ENCODE data around the gene RETREG3.

DNA sequence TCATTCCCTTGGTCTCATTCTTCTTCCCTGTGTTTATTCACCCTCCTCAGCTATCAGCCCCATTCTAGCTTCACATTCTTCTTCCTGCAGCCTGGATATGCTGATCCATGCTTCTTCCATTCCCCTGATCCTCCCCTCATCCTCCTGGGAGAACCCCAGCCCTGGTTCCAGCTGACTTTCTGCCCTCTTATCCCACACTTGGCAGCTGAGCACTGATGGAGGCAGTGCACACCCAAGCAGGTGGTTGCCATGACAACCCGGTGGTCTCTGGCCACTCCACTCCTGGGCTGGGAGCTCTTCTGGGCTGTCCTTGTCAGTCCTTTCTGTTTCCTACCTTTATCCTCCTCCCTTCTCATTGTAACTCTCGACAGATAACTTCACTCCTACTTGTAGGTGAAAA, 33.2 kb upstream of the RETREG3 start:
- TF ChIP-seq EZH2phosphoT487 (conservative IDR thresholded peaks at IDR 0.05; ENCODE audit: low read length) = no peak
- TF ChIP-seq, protein P1, sequence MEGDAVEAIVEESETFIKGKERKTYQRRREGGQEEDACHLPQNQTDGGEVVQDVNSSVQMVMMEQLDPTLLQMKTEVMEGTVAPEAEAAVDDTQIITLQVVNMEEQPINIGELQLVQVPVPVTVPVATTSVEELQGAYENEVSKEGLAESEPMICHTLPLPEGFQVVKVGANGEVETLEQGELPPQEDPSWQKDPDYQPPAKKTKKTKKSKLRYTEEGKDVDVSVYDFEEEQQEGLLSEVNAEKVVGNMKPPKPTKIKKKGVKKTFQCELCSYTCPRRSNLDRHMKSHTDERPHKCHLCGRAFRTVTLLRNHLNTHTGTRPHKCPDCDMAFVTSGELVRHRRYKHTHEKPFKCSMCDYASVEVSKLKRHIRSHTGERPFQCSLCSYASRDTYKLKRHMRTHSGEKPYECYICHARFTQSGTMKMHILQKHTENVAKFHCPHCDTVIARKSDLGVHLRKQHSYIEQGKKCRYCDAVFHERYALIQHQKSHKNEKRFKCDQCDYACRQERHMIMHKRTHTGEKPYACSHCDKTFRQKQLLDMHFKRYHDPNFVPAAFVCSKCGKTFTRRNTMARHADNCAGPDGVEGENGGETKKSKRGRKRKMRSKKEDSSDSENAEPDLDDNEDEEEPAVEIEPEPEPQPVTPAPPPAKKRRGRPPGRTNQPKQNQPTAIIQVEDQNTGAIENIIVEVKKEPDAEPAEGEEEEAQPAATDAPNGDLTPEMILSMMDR (IDR thresholded peaks at IDR 0.05; ENCODE audit: insufficient read depth, low read length, poor library complexity, severe bottlenecking) = no peak

Measured in SU-DHL-6 (cell line).